HG03442 (cell line): ENCODE results near the gene RPS10.
"Not testable (repeated sequence)": the region's sequence is repeated elsewhere in the genome, so short reads cannot be mapped to it uniquely, and the experiment has no call there.

Experiments used
- ATAC-seq: cut with Tn5 transposase; IDR thresholded peaks from one replicate; pipeline ENCODE4 v1.9.1; 2021; ENCODE audit warnings: mild to moderate bottlenecking, moderate library complexity; ENCODE audit not compliant: unreplicated experiment

The RPS10 gene

GRCh38 chr6:34451192-34451591 is 25.3 kb upstream of the RPS10 start:
- ATAC-seq: no peak

GRCh38 chr6:34447910-34448309 is 22.0 kb upstream of the RPS10 start:
- no peak for ATAC-seq

GRCh38 chr6:34447386-34447785 is 21.5 kb upstream of the RPS10 start:
- no peak for ATAC-seq

- no peak for ATAC-seq
Observed at GRCh38 chr6:34445313-34445860, 19.5 kb upstream of the RPS10 start.

GRCh38 chr6:34441526-34441925 is 15.7 kb upstream of the RPS10 start:
- ATAC-seq: no peak

GRCh38 chr6:34439442-34439841 is 13.6 kb upstream of the RPS10 start:
- ATAC-seq: no peak

- ATAC-seq: no peak
Observed at GRCh38 chr6:34438705-34439104, 12.8 kb upstream of the RPS10 start.

- ATAC-seq: no peak
Observed at GRCh38 chr6:34437644-34437970, 11.7 kb upstream of the RPS10 start.

GRCh38 chr6:34436803-34437643 is 11.2 kb upstream of the RPS10 start:
- ATAC-seq: no peak

- no peak for ATAC-seq
Observed at GRCh38 chr6:34435916-34436315, 10.0 kb upstream of the RPS10 start.

- ATAC-seq: no peak
Observed at GRCh38 chr6:34425132-34425497, 754 bp downstream of the RPS10 start.

- ATAC-seq: no peak
Observed at GRCh38 chr6:34424200-34425131, 1.4 kb downstream of the RPS10 start.

- no peak for ATAC-seq
Observed at GRCh38 chr6:34423254-34423653, 2.6 kb downstream of the RPS10 start.

GRCh38 chr6:34418367-34418766 is 7.5 kb downstream of the RPS10 start:
- no peak for ATAC-seq

- no peak for ATAC-seq
Observed at GRCh38 chr6:34416877-34417371, 8.9 kb downstream of the RPS10 start.

- no peak for ATAC-seq
Observed at GRCh38 chr6:34414999-34415858, 10.6 kb downstream of the RPS10 start.

GRCh38 chr6:34412643-34413214 is 13.1 kb downstream of the RPS10 start:
- no peak for ATAC-seq

- no peak for ATAC-seq
Observed at GRCh38 chr6:34412016-34412415, 13.9 kb downstream of the RPS10 start.

- ATAC-seq: not testable (repeated sequence)
Observed at GRCh38 chr6:34407915-34408314, 18.0 kb downstream of the RPS10 start.

GRCh38 chr6:34396518-34396917 is 29.4 kb downstream of the RPS10 start:
- no peak for ATAC-seq
